ENCODE measurements around the gene KATNAL2. TPM values are rescaled to one million over a fixed set of nuclear protein-coding genes. Genes with fewer than 3 reads are reported as not detected.

KATNAL2 gene
- total RNA-seq, 1 donor from 2014 or later = 3.0 TPM

DNA sequence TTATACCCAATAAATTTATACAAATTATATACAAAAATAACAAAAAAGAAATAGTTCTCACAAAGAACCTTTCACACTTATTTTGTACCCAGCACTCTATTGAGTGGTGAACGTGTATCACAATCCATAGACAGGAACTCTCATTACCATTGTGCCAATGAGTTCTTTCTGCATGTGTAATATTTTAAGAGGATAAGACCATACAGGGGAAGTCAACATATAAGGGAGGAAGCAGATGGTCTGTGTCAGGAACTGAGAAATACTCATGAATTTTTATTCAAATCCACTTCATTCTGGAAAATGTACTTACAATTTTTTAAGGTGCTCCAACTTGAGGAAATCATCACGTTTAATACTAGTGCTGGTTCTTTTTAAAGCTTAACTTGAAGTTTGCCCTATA lies 145.1 kb downstream of the KATNAL2 start:
- Mint-ChIP-seq H3K9me3 (ENCODE audit: unreplicated experiment) (peaks cover 3% of the 10 kb centered on the region), H3K4me3 (ENCODE audit: unreplicated experiment) (no peak overlapping the region), H3K36me3 (ENCODE audit: low read depth, unreplicated experiment) (peaks cover 4% of the 10 kb centered on the region), H3K27ac (ENCODE audit: unreplicated experiment) (no peak overlapping the region), H3K27me3 (ENCODE audit: low read depth, unreplicated experiment) (peaks cover 3% of the 10 kb centered on the region), H3K4me1 (ENCODE audit: low read depth, unreplicated experiment) (peaks cover 4% of the 10 kb centered on the region)
- Histone ChIP-seq H3K36me3 (ENCODE audit: insufficient read depth, low read length) (no peaks in the 10 kb centered on the region), H3K4me3 (ENCODE audit: insufficient read depth, low read depth, low read length) (no peak overlapping the region), H3K4me1 (ENCODE audit: insufficient read depth, low read length) (no peaks in the 10 kb centered on the region), H3K9ac (ENCODE audit: low read length) (no peak overlapping the region), H3K9me3 (ENCODE audit: insufficient read depth, low read depth, low read length) (no peaks in the 10 kb centered on the region), H3K79me2 (ENCODE audit: insufficient read depth, low read length) (no peaks in the 10 kb centered on the region), H3K4me2 (ENCODE audit: low read length) (no peak overlapping the region), H4K20me1 (ENCODE audit: insufficient read depth, low read length) (no peaks in the 10 kb centered on the region), H3K27me3 (ENCODE audit: insufficient read depth, low read length) (no peaks in the 10 kb centered on the region), H2AFZ (ENCODE audit: low read depth, low read length) (no peak overlapping the region), H3K27ac (ENCODE audit: low read depth, low read length) (no peak overlapping the region)
- DNase-seq (ENCODE audit: low read depth) (no peak), FAIRE-seq (no peak)
- TF ChIP-seq EZH2 (IDR thresholded peaks at IDR 0.05; ENCODE audit: insufficient read depth, low read length) = no peak
- TF ChIP-seq, protein P1, sequence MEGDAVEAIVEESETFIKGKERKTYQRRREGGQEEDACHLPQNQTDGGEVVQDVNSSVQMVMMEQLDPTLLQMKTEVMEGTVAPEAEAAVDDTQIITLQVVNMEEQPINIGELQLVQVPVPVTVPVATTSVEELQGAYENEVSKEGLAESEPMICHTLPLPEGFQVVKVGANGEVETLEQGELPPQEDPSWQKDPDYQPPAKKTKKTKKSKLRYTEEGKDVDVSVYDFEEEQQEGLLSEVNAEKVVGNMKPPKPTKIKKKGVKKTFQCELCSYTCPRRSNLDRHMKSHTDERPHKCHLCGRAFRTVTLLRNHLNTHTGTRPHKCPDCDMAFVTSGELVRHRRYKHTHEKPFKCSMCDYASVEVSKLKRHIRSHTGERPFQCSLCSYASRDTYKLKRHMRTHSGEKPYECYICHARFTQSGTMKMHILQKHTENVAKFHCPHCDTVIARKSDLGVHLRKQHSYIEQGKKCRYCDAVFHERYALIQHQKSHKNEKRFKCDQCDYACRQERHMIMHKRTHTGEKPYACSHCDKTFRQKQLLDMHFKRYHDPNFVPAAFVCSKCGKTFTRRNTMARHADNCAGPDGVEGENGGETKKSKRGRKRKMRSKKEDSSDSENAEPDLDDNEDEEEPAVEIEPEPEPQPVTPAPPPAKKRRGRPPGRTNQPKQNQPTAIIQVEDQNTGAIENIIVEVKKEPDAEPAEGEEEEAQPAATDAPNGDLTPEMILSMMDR (IDR thresholded peaks at IDR 0.05; ENCODE audit: insufficient read depth, low read depth, low read length) = no peak

DNA sequence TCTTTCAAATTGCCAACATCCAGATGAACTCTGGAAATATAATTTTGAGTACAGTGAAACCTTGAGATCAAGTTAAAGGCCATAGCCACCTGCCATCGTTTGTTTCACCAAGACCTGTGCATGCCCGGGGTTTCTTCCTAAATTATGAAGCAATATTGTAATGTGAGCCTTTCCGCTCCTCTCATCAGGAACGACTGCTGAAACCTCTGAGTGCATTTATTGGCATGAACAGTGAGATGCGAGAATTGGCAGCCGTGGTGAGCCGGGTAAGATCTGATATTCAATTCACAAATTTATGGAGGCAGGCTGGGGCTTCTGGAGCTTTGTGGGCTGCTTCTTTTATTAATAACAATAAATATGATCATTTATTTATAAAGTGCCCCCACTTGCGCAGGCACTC lies 145.7 kb downstream of the KATNAL2 start:
- H3K9me3 Mint-ChIP-seq (ENCODE audit: unreplicated experiment) = peaks cover 3% of the 10 kb centered on the region
- no peak overlapping the region for H3K4me3 Mint-ChIP-seq (ENCODE audit: unreplicated experiment)

GRCh38 chr18:47067648-47068047 lies 150.2 kb downstream of the KATNAL2 start:
- FAIRE-seq (no peak), DNase-seq (ENCODE audit: low read depth) (no peak)
- Histone ChIP-seq H3K27ac (ENCODE audit: low read depth, low read length) (no peak overlapping the region), H3K9me3 (ENCODE audit: insufficient read depth, low read depth, low read length) (no peaks in the 10 kb centered on the region), H2AFZ (ENCODE audit: low read depth, low read length) (no peak overlapping the region), H4K20me1 (ENCODE audit: insufficient read depth, low read length) (no peaks in the 10 kb centered on the region), H3K4me3 (ENCODE audit: insufficient read depth, low read depth, low read length) (no peak overlapping the region), H3K36me3 (ENCODE audit: insufficient read depth, low read length) (no peaks in the 10 kb centered on the region), H3K4me2 (ENCODE audit: low read length) (no peak overlapping the region), H3K9ac (ENCODE audit: low read length) (no peak overlapping the region), H3K27me3 (ENCODE audit: insufficient read depth, low read length) (no peaks in the 10 kb centered on the region), H3K4me1 (ENCODE audit: insufficient read depth, low read length) (no peaks in the 10 kb centered on the region), H3K79me2 (ENCODE audit: insufficient read depth, low read length) (no peaks in the 10 kb centered on the region)
- TF ChIP-seq, protein P1 (IDR thresholded peaks at IDR 0.05; ENCODE audit: insufficient read depth, low read depth, low read length) = no peak
- TF ChIP-seq EZH2 (IDR thresholded peaks at IDR 0.05; ENCODE audit: insufficient read depth, low read length) = no peak
- H3K36me3 Mint-ChIP-seq (ENCODE audit: low read depth, unreplicated experiment) = peaks cover 4% of the 10 kb centered on the region
- H3K9me3 Mint-ChIP-seq (ENCODE audit: unreplicated experiment) = no peaks in the 10 kb centered on the region
- peaks cover 7% of the 10 kb centered on the region for H3K4me1 Mint-ChIP-seq (ENCODE audit: low read depth, unreplicated experiment)
- H3K4me3 Mint-ChIP-seq (ENCODE audit: unreplicated experiment) = no peak overlapping the region
- H3K27ac Mint-ChIP-seq (ENCODE audit: unreplicated experiment) = no peak overlapping the region
- no peaks in the 10 kb centered on the region for H3K27me3 Mint-ChIP-seq (ENCODE audit: low read depth, unreplicated experiment)

More for the DNA sequence above, 145.7 kb downstream of the KATNAL2 start:
- DNase-seq (ENCODE audit: low read depth) (no peak), FAIRE-seq (no peak)
- H3K27ac Mint-ChIP-seq (ENCODE audit: unreplicated experiment) = no peak overlapping the region
- Histone ChIP-seq H3K4me3 (ENCODE audit: insufficient read depth, low read depth, low read length) (no peak overlapping the region), H4K20me1 (ENCODE audit: insufficient read depth, low read length) (no peaks in the 10 kb centered on the region), H3K9ac (ENCODE audit: low read length) (no peak overlapping the region), H3K36me3 (ENCODE audit: insufficient read depth, low read length) (no peaks in the 10 kb centered on the region), H3K79me2 (ENCODE audit: insufficient read depth, low read length) (no peaks in the 10 kb centered on the region), H3K27ac (ENCODE audit: low read depth, low read length) (no peak overlapping the region), H3K9me3 (ENCODE audit: insufficient read depth, low read depth, low read length) (no peaks in the 10 kb centered on the region), H3K4me1 (ENCODE audit: insufficient read depth, low read length) (no peaks in the 10 kb centered on the region), H2AFZ (ENCODE audit: low read depth, low read length) (no peak overlapping the region), H3K4me2 (ENCODE audit: low read length) (no peak overlapping the region), H3K27me3 (ENCODE audit: insufficient read depth, low read length) (no peaks in the 10 kb centered on the region)
- H3K4me1 Mint-ChIP-seq (ENCODE audit: low read depth, unreplicated experiment) = peaks cover 4% of the 10 kb centered on the region
- H3K36me3 Mint-ChIP-seq (ENCODE audit: low read depth, unreplicated experiment) = peaks cover 4% of the 10 kb centered on the region
- no peaks in the 10 kb centered on the region for H3K27me3 Mint-ChIP-seq (ENCODE audit: low read depth, unreplicated experiment)
- TF ChIP-seq, protein P1 (IDR thresholded peaks at IDR 0.05; ENCODE audit: insufficient read depth, low read depth, low read length) = no peak
- no peak for TF ChIP-seq EZH2 (IDR thresholded peaks at IDR 0.05; ENCODE audit: insufficient read depth, low read length)
